ENCODE measurements around the gene NOS2. TPM values are rescaled to one million over a fixed set of nuclear protein-coding genes. Genes with fewer than 3 reads are reported as not detected.
"Not testable (repeated sequence)": the region's sequence is repeated elsewhere in the genome, so short reads cannot be mapped to it uniquely, and the experiment has no call there.

NOS2 gene
- total RNA-seq, 1 donor from 2014 or later = not detected

GRCh38 chr17:27840688-27841087 is 40.4 kb upstream of the NOS2 start:
- no peak for DNase-seq (ENCODE audit: low spot score in 2 of 2)
- Histone ChIP-seq H3K27ac (no peak overlapping the region), H3K4me3 (no peak overlapping the region), H3K27me3 (no peaks in the 10 kb centered on the region), H3K9me3 (no peaks in the 10 kb centered on the region), H3K36me3 (no peaks in the 10 kb centered on the region), H3K4me1 (no peaks in the 10 kb centered on the region)
- no peak for TF ChIP-seq CTCF (IDR thresholded peaks at IDR 0.05)
- intact Hi-C loops (cut with DNase I) = no loop called here

GRCh38 chr17:27840406-27840678 is 40.0 kb upstream of the NOS2 start:
- H3K9me3 ChIP-seq; H3K4me1 ChIP-seq; H3K27me3 ChIP-seq; H3K27ac ChIP-seq; H3K36me3 ChIP-seq; intact Hi-C loops (cut with DNase I); H3K4me3 ChIP-seq; DNase-seq (ENCODE audit: low spot score in 2 of 2): not testable (repeated sequence)

- DNase-seq (ENCODE audit: low spot score in 2 of 2); H3K36me3 ChIP-seq; H3K4me1 ChIP-seq; H3K4me3 ChIP-seq; H3K27ac ChIP-seq; H3K9me3 ChIP-seq; intact Hi-C loops (cut with DNase I); H3K27me3 ChIP-seq: not testable (repeated sequence)
Observed at GRCh38 chr17:27839571-27840405, 39.5 kb upstream of the NOS2 start.

DNA sequence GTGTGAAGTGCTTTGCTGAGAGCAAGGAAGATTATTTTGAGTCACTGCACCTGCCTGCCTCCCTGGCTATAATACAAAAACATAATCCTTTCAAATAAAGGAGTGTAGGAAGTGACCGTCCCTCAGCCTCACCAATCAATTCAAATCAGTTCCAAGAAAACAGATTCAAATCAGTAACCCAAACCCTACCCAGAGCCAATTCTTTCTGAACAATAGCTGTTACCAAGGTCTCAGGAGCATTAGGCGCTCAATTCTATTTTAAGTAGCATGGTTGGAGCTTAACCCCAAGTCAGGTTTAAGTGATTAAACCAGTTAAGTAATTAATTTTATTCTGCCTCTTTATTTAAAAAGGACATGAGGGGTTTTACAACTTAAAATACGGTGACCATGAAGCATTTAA is 38.3 kb upstream of the NOS2 start:
- intact Hi-C loops (cut with DNase I); H3K4me3 ChIP-seq; H3K9me3 ChIP-seq: not testable (repeated sequence)

GRCh38 chr17:27837769-27838168 is 37.4 kb upstream of the NOS2 start:
- H3K9me3 ChIP-seq; H3K27me3 ChIP-seq; H3K4me1 ChIP-seq; DNase-seq (ENCODE audit: low spot score in 2 of 2); H3K27ac ChIP-seq; H3K4me3 ChIP-seq; H3K36me3 ChIP-seq; intact Hi-C loops (cut with DNase I): not testable (repeated sequence)

More for the DNA sequence above, 38.3 kb upstream of the NOS2 start:
- not testable (repeated sequence) for H3K36me3 ChIP-seq; DNase-seq (ENCODE audit: low spot score in 2 of 2); H3K4me1 ChIP-seq; H3K27ac ChIP-seq; H3K27me3 ChIP-seq

DNA sequence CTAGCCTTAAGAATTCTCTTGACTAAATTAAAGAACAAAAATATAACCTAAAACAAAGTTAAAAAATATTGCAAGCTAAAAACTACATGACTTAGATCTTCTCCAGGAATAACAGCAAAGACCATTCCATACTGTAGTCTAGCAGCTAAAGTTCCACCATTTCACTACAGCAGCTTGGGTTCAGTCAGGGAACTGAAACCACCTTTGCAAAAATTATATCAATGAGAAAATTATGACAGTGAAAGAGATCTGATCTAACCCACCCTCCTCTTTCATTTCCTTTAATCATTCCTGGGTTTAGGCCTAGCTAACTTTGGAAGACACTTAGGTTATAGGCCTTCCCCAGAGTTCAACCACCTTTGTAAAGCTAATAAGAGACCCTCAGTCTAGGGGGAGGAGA is 36.3 kb upstream of the NOS2 start:
- no peak for TF ChIP-seq CTCF (IDR thresholded peaks at IDR 0.05)
- no peak overlapping the region for H3K27ac ChIP-seq
- no peak overlapping the region for H3K4me3 ChIP-seq
- DNase-seq (ENCODE audit: low spot score in 2 of 2) = no peak
- H3K27me3 ChIP-seq = no peaks in the 10 kb centered on the region
- no peaks in the 10 kb centered on the region for H3K36me3 ChIP-seq
- intact Hi-C loops (cut with DNase I) = no loop called here
- no peaks in the 10 kb centered on the region for H3K4me1 ChIP-seq
- H3K9me3 ChIP-seq = no peaks in the 10 kb centered on the region

DNA sequence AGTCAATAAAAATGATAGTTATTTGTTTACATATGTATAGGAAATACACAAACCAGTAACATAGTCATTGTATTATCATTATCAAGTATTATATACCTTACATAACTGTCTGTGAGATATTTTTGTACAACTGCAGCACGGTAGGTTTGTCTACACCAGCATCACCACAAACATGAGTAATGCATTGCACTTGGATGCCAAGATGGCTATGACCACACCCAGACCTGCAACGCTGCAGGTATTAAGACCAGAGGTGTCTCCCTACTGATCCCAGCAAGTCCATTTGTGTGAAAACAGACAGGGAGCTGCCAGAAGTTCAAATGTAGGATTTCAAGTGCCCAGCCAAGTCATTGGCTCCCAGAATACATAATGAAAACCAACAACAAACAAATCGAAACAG is 34.2 kb upstream of the NOS2 start:
- no peak for DNase-seq (ENCODE audit: low spot score in 2 of 2)

More for the DNA sequence above, 34.2 kb upstream of the NOS2 start:
- Histone ChIP-seq H3K4me1 (no peaks in the 10 kb centered on the region), H3K27ac (no peak overlapping the region), H3K9me3 (no peaks in the 10 kb centered on the region), H3K4me3 (no peak overlapping the region), H3K36me3 (no peaks in the 10 kb centered on the region), H3K27me3 (no peaks in the 10 kb centered on the region)
- no peak for TF ChIP-seq CTCF (IDR thresholded peaks at IDR 0.05)
- intact Hi-C loops (cut with DNase I) = no loop called here
